Testis (tissue), 3 donors: ENCODE data around the gene ZNF79. TPM values are rescaled to one million over a fixed set of nuclear protein-coding genes. Genes with fewer than 3 reads are reported as not detected.

Experiments
- DNase-seq: peaks from one replicate; pipeline ENCODE4 v3.0.0-alpha.2; 2019
- H3K27ac ChIP-seq, 2 donors: fragments of 200-600 bp; sonication (generic); one replicate each; pipeline ENCODE4 v1.5.1; 2019
- H3K27me3 ChIP-seq: fragments of 200-600 bp; sonication (generic); one replicate; pipeline ENCODE4 v1.5.1; 2019
- H3K36me3 ChIP-seq: fragments of 200-600 bp; sonication (generic); one replicate; pipeline ENCODE4 v1.5.1; 2017; ENCODE audit warnings: low read depth; ENCODE audit errors: missing control alignments
- H3K4me1 ChIP-seq: fragments of 200-600 bp; sonication (generic); one replicate; pipeline ENCODE4 v1.5.1; 2019
- H3K4me3 ChIP-seq, 2 donors: fragments of 200-600 bp; sonication (generic); one replicate each; pipeline ENCODE4 v1.5.1; 2017 to 2019
- H3K9me3 ChIP-seq: fragments of 200-600 bp; sonication (generic); one replicate; pipeline ENCODE4 v1.5.1; 2017
- CTCF ChIP-seq, 3 experiments: fragments of 450-650 bp in 2 of 3; fragments of 200-600 bp in 1 of 3; sonication (generic) in 1 of 3; IDR thresholded peaks; one replicate each; pipeline ENCODE4 v1.5.1; 2016 to 2019; ENCODE audit warnings: antibody characterized with exemption in 3 of 3, mild to moderate bottlenecking in 2 of 3, moderate library complexity in 1 of 3
- POLR2A ChIP-seq: fragments of 450-650 bp; IDR thresholded peaks from one replicate; pipeline ENCODE4 v1.6.1; 2017; ENCODE audit warnings: antibody characterized with exemption, mild to moderate bottlenecking, moderate library complexity
- WGBS, 2 donors: methylation state at CpG; one replicate each; pipeline ENCODE4 v1.1.5; 2018; 5-methylcytosine and 5-hydroxymethylcytosine counted together
- intact Hi-C: fragments of 100-400 bp; cut with DNase I; formaldehyde crosslinking; loops from one replicate; pipeline ENCODE4 v1.15.1; 2023; ENCODE audit warnings: low total_unique reads
- polyA plus RNA-seq: library from polyadenylated mRNA; stranded (reverse); fragments of 350-450 nt; fragmentation: Illumina TruSeq; extraction: RNeasy Lipid Tissue Mini Kit (QIAGEN cat#74804); gene quantifications from one replicate; pipeline ENCODE4 v1.2.3, GENCODE V29; 2014; ENCODE audit warnings: low read depth, low replicate concordance; ENCODE audit not compliant: insufficient read depth
- total RNA-seq, 2 donors: library from RNA; depleted of rRNA; stranded (reverse); fragments of >200 nt; gene quantifications; one replicate each; pipeline ENCODE4 v1.2.3, GENCODE V29; 2016

ZNF79 gene
- total and polyA plus RNA-seq, 3 donors from 2014 or later: 15.9 to 24.5 (median 19.5) TPM

- no peak for DNase-seq
These were observed 21.0 kb downstream of the ZNF79 start for GRCh38 chr9:127444921-127445850.

GRCh38 chr9:127445851-127446712 is 21.9 kb downstream of the ZNF79 start:
- intact Hi-C loops: no loop called here
- WGBS, 2 donors: 86 to 89% methylated on average over 4 of the region's 4 CpGs

More at GRCh38 chr9:127444921-127445850, 21.0 kb downstream of the ZNF79 start:
- 97% methylated on average over 15 of the region's 15 CpGs for WGBS, 2 donors
- Histone ChIP-seq H3K36me3 (no peaks in the 10 kb centered on the region), H3K4me3 (no peak overlapping the region), H3K27ac (no peak overlapping the region), H3K4me1 (peaks cover 10% of the 10 kb centered on the region), H3K27me3 (no peaks in the 10 kb centered on the region), H3K9me3 (no peaks in the 10 kb centered on the region)
- no peak for TF ChIP-seq POLR2A
- no peak for TF ChIP-seq CTCF (IDR thresholded peaks at IDR 0.05)
- intact Hi-C loops: no loop called here

GRCh38 chr9:127446713-127447415 is 22.7 kb downstream of the ZNF79 start:
- no peaks in the 10 kb centered on the region for H3K27me3 ChIP-seq

More at GRCh38 chr9:127445851-127446712, 21.9 kb downstream of the ZNF79 start:
- Histone ChIP-seq H3K9me3 (no peaks in the 10 kb centered on the region), H3K36me3 (no peaks in the 10 kb centered on the region), H3K4me1 (peaks cover 14% of the 10 kb centered on the region), H3K4me3 (no peak overlapping the region), H3K27me3 (no peaks in the 10 kb centered on the region), H3K27ac (no peak overlapping the region)
- DNase-seq: no peak
- no peak for TF ChIP-seq CTCF (IDR thresholded peaks at IDR 0.05)
- TF ChIP-seq POLR2A: no peak

More at GRCh38 chr9:127446713-127447415, 22.7 kb downstream of the ZNF79 start:
- H3K36me3 ChIP-seq: no peaks in the 10 kb centered on the region
- peaks cover 14% of the 10 kb centered on the region for H3K4me1 ChIP-seq
- DNase-seq: no peak
- no peak overlapping the region for H3K27ac ChIP-seq
- intact Hi-C loops: no loop called here
- no peaks in the 10 kb centered on the region for H3K9me3 ChIP-seq
- WGBS, 2 donors: 82 to 88% methylated on average over 7 of the region's 7 CpGs
- no peak overlapping the region for H3K4me3 ChIP-seq
- no peak for TF ChIP-seq POLR2A
- TF ChIP-seq CTCF (IDR thresholded peaks at IDR 0.05): no peak
